WTC11 (cell line): ENCODE data around the gene SDE2.

Experiments
- ETV6 ChIP-seq: sonication (generic); formaldehyde crosslinking; IDR thresholded peaks from 2 replicates; pipeline ENCODE4 v1.8.1; 2022; ENCODE audit warnings: mild to moderate bottlenecking, missing genetic modification reagents
- FOXJ3 ChIP-seq: sonication (generic); formaldehyde crosslinking; IDR thresholded peaks from 2 replicates; pipeline ENCODE4 v1.9.0; 2021; ENCODE audit warnings: missing genetic modification reagents, mild to moderate bottlenecking, borderline replicate concordance
- JUN ChIP-seq: sonication (generic); formaldehyde crosslinking; IDR thresholded peaks from 2 replicates; pipeline ENCODE4 v1.8.0; 2023; ENCODE audit warnings: mild to moderate bottlenecking, missing genetic modification reagents
- SP1 ChIP-seq: sonication (generic); formaldehyde crosslinking; conservative IDR thresholded peaks from 2 replicates; pipeline ENCODE4 v1.8.1; 2022; ENCODE audit warnings: missing genetic modification reagents
- ZNF121 ChIP-seq: sonication (generic); formaldehyde crosslinking; IDR thresholded peaks from 2 replicates; pipeline ENCODE4 v1.8.0; 2023; ENCODE audit warnings: missing genetic modification reagents
- TF ChIP-seq, protein P1 (sequence below): sonication (generic); formaldehyde crosslinking; IDR thresholded peaks from 2 replicates; pipeline ENCODE4 v1.8.0; 2022; ENCODE audit warnings: mild to moderate bottlenecking, missing genetic modification reagents
- TF ChIP-seq, protein P2 (sequence below): fragments of 200-600 bp; IDR thresholded peaks from 2 replicates; pipeline ENCODE4 v1.8.0; 2022; ENCODE audit warnings: antibody characterized with exemption
- TF ChIP-seq, protein P3 (sequence below): sonication (generic); formaldehyde crosslinking; conservative IDR thresholded peaks from 2 replicates; pipeline ENCODE4 v1.8.1; 2023; ENCODE audit warnings: mild to moderate bottlenecking, low read depth, missing genetic modification reagents, moderate library complexity

DNA sequence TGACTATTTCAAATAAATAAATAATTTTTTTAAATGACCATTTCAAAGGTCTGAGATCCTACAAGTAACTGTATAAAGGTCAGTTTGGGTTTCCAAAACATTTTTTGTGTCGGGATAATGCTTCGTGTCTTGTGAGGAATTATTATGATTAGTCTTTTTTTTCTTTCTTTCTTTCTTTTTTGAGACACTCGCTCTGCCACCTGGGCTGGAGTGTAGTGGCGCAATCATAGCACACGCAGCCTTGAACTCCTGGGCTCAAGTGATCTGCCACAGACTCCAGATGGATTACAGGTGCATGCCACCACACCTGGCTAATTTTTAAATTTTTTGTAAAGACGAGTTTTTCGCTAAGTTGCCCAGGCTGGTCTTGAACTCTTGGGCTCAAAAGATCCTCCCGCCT, 1.9 kb upstream of the SDE2 start:
- TF ChIP-seq JUN (CRISPR knock-in tag) = no peak
- TF ChIP-seq, protein P1, sequence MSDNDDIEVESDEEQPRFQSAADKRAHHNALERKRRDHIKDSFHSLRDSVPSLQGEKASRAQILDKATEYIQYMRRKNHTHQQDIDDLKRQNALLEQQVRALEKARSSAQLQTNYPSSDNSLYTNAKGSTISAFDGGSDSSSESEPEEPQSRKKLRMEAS = no peak
- TF ChIP-seq, protein P2, sequence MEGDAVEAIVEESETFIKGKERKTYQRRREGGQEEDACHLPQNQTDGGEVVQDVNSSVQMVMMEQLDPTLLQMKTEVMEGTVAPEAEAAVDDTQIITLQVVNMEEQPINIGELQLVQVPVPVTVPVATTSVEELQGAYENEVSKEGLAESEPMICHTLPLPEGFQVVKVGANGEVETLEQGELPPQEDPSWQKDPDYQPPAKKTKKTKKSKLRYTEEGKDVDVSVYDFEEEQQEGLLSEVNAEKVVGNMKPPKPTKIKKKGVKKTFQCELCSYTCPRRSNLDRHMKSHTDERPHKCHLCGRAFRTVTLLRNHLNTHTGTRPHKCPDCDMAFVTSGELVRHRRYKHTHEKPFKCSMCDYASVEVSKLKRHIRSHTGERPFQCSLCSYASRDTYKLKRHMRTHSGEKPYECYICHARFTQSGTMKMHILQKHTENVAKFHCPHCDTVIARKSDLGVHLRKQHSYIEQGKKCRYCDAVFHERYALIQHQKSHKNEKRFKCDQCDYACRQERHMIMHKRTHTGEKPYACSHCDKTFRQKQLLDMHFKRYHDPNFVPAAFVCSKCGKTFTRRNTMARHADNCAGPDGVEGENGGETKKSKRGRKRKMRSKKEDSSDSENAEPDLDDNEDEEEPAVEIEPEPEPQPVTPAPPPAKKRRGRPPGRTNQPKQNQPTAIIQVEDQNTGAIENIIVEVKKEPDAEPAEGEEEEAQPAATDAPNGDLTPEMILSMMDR = no peak
- no peak for TF ChIP-seq ZNF121 (CRISPR knock-in tag)
- TF ChIP-seq ETV6 (CRISPR knock-in tag) = no peak
- no peak for TF ChIP-seq SP1
- no peak for TF ChIP-seq FOXJ3 (CRISPR knock-in tag)
- TF ChIP-seq, protein P3, sequence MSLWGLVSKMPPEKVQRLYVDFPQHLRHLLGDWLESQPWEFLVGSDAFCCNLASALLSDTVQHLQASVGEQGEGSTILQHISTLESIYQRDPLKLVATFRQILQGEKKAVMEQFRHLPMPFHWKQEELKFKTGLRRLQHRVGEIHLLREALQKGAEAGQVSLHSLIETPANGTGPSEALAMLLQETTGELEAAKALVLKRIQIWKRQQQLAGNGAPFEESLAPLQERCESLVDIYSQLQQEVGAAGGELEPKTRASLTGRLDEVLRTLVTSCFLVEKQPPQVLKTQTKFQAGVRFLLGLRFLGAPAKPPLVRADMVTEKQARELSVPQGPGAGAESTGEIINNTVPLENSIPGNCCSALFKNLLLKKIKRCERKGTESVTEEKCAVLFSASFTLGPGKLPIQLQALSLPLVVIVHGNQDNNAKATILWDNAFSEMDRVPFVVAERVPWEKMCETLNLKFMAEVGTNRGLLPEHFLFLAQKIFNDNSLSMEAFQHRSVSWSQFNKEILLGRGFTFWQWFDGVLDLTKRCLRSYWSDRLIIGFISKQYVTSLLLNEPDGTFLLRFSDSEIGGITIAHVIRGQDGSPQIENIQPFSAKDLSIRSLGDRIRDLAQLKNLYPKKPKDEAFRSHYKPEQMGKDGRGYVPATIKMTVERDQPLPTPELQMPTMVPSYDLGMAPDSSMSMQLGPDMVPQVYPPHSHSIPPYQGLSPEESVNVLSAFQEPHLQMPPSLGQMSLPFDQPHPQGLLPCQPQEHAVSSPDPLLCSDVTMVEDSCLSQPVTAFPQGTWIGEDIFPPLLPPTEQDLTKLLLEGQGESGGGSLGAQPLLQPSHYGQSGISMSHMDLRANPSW (CRISPR knock-in tag) = no peak
